GM12891 (cell line): ENCODE results near the gene ZDHHC11.

Source experiments
- DNase-seq: peaks from one replicate; pipeline ENCODE4 v3.0.0; 2011; ENCODE audit warnings: low spot score; ENCODE audit not compliant: insufficient read length
- FAIRE-seq: peaks from 2 replicates; lab custom pipeline; 2011; peaks lifted over from hg19 to GRCh38; lab: Jason Lieb, UNC
- PAX5 ChIP-seq: IDR thresholded peaks from 2 replicates; pipeline ENCODE4 v1.6.1; 2011; ENCODE audit warnings: low read length, moderate library complexity, mild to moderate bottlenecking; ENCODE audit not compliant: insufficient read depth, severe bottlenecking
- POLR2A ChIP-seq: IDR thresholded peaks from 2 replicates; pipeline ENCODE4 v1.6.1; 2011; ENCODE audit warnings: low read depth, low read length, control low read depth
- POLR2AphosphoS5 ChIP-seq: IDR thresholded peaks from 2 replicates; pipeline ENCODE4 v1.6.1; 2011; ENCODE audit warnings: low read depth, low read length, control low read depth
- POU2F2 ChIP-seq: IDR thresholded peaks from 2 replicates; pipeline ENCODE4 v1.6.1; 2011; ENCODE audit warnings: low read depth, mild to moderate bottlenecking, control low read depth, low read length, moderate library complexity
- SPI1 ChIP-seq: IDR thresholded peaks from 2 replicates; pipeline ENCODE4 v1.6.1; 2011; ENCODE audit warnings: low read depth, low read length, control low read depth
- TAF1 ChIP-seq: IDR thresholded peaks from 2 replicates; pipeline ENCODE4 v1.6.1; 2011; ENCODE audit warnings: low read depth, low read length, control low read depth

The ZDHHC11 gene

GRCh38 chr5:865771-866170 is 15.0 kb upstream of the ZDHHC11 start:
- DNase-seq = no peak
- TF ChIP-seq POU2F2 = no peak
- no peak for TF ChIP-seq POLR2A
- TF ChIP-seq SPI1 = no peak
- no peak for TF ChIP-seq TAF1
- TF ChIP-seq POLR2AphosphoS5 = no peak
- no peak for TF ChIP-seq PAX5
- FAIRE-seq = no peak

- no peak for TF ChIP-seq POLR2A
- FAIRE-seq (no peak), DNase-seq (no peak)
Observed at GRCh38 chr5:865168-865521, 14.4 kb upstream of the ZDHHC11 start.

GRCh38 chr5:864492-865167 is 13.8 kb upstream of the ZDHHC11 start:
- no peak for FAIRE-seq
- no peak for DNase-seq
- no peak for TF ChIP-seq PAX5
- no peak for TF ChIP-seq POLR2A
- no peak for TF ChIP-seq POU2F2
- no peak for TF ChIP-seq POLR2AphosphoS5
- no peak for TF ChIP-seq SPI1
- no peak for TF ChIP-seq TAF1

GRCh38 chr5:863244-863805 is 12.5 kb upstream of the ZDHHC11 start:
- DNase-seq = no peak

GRCh38 chr5:862367-863243 is 11.8 kb upstream of the ZDHHC11 start:
- no peak for DNase-seq
- no peak for FAIRE-seq

More at GRCh38 chr5:863244-863805, 12.5 kb upstream of the ZDHHC11 start:
- TF ChIP-seq POU2F2 = no peak
- no peak for TF ChIP-seq TAF1
- TF ChIP-seq POLR2AphosphoS5 = no peak
- TF ChIP-seq POLR2A = no peak
- no peak for TF ChIP-seq PAX5
- TF ChIP-seq SPI1 = no peak
- FAIRE-seq = no peak

GRCh38 chr5:861442-862366 is 10.9 kb upstream of the ZDHHC11 start:
- TF ChIP-seq PAX5 (no peak), POLR2AphosphoS5 (peak; percentile 3; the same call in 1 of the 2 replicates)
- DNase-seq (no peak), FAIRE-seq (no peak)

More at GRCh38 chr5:862367-863243, 11.8 kb upstream of the ZDHHC11 start:
- TF ChIP-seq PAX5 = no peak
- TF ChIP-seq SPI1 = no peak
- no peak for TF ChIP-seq TAF1
- peak; percentile 46; the same call in 1 of the 2 replicates for TF ChIP-seq POLR2AphosphoS5
- peak; percentile 25; the same call in 1 of the 2 replicates for TF ChIP-seq POLR2A
- no peak for TF ChIP-seq POU2F2

GRCh38 chr5:860506-861150 is 9.8 kb upstream of the ZDHHC11 start:
- FAIRE-seq (no peak), DNase-seq (no peak)
- TF ChIP-seq SPI1 (no peak), POU2F2 (no peak), POLR2AphosphoS5 (no peak; the same call in 1 of the 2 replicates), PAX5 (no peak), TAF1 (no peak), POLR2A (no peak)

- no peak for FAIRE-seq
- DNase-seq = no peak
- TF ChIP-seq POLR2AphosphoS5 (no peak), PAX5 (no peak), POLR2A (no peak), TAF1 (no peak), POU2F2 (no peak), SPI1 (no peak)
Observed at GRCh38 chr5:859798-860296, 9.1 kb upstream of the ZDHHC11 start.
